ENCODE measurements around the gene ARHGAP19.

The ARHGAP19 gene

GRCh38 chr10:97307866-97308780 lies 15.7 kb upstream of the ARHGAP19 start:
- no peak overlapping the region for H3K4me3 ChIP-seq (ENCODE audit: insufficient read length, low read depth)
- DNase-seq (ENCODE audit: low read depth, low spot score): no peak
- H3K9me3 ChIP-seq (ENCODE audit: insufficient read depth, low read length): no peaks in the 10 kb centered on the region

GRCh38 chr10:97307441-97307840 lies 15.0 kb upstream of the ARHGAP19 start:
- Histone ChIP-seq H3K9me3 (ENCODE audit: insufficient read depth, low read length) (no peaks in the 10 kb centered on the region), H3K9ac (ENCODE audit: insufficient read length, low read depth) (no peak overlapping the region), H3K36me3 (ENCODE audit: insufficient read depth, insufficient read length, low read length) (no peaks in the 10 kb centered on the region), H3K4me1 (ENCODE audit: insufficient read depth, insufficient read length) (no peaks in the 10 kb centered on the region), H3K27me3 (ENCODE audit: insufficient read depth, insufficient read length) (no peaks in the 10 kb centered on the region), H3K4me3 (ENCODE audit: insufficient read length, low read depth) (no peak overlapping the region)
- DNase-seq (ENCODE audit: low read depth, low spot score): no peak
- TF ChIP-seq SUZ12 (IDR thresholded peaks at IDR 0.05; ENCODE audit: extremely low read depth, insufficient read depth, insufficient read length) (no peak), ZNF274 (IDR thresholded peaks at IDR 0.05; ENCODE audit: low read depth, low read length) (no peak), YY1 (IDR thresholded peaks at IDR 0.05; ENCODE audit: insufficient read depth, insufficient read length) (no peak)

More at GRCh38 chr10:97307866-97308780, 15.7 kb upstream of the ARHGAP19 start:
- Histone ChIP-seq H3K4me1 (ENCODE audit: insufficient read depth, insufficient read length) (no peaks in the 10 kb centered on the region), H3K36me3 (ENCODE audit: insufficient read depth, insufficient read length, low read length) (no peaks in the 10 kb centered on the region), H3K9ac (ENCODE audit: insufficient read length, low read depth) (no peak overlapping the region), H3K27me3 (ENCODE audit: insufficient read depth, insufficient read length) (no peaks in the 10 kb centered on the region)
- TF ChIP-seq SUZ12 (IDR thresholded peaks at IDR 0.05; ENCODE audit: extremely low read depth, insufficient read depth, insufficient read length) (no peak), ZNF274 (IDR thresholded peaks at IDR 0.05; ENCODE audit: low read depth, low read length) (no peak), YY1 (IDR thresholded peaks at IDR 0.05; ENCODE audit: insufficient read depth, insufficient read length) (no peak)

GRCh38 chr10:97302088-97302791 lies 9.8 kb upstream of the ARHGAP19 start:
- no peak overlapping the region for H3K9ac ChIP-seq (ENCODE audit: insufficient read length, low read depth)
- DNase-seq (ENCODE audit: low read depth, low spot score): no peak
- H3K9me3 ChIP-seq (ENCODE audit: insufficient read depth, low read length): no peaks in the 10 kb centered on the region
- no peak overlapping the region for H3K4me3 ChIP-seq (ENCODE audit: insufficient read length, low read depth)
- no peaks in the 10 kb centered on the region for H3K36me3 ChIP-seq (ENCODE audit: insufficient read depth, insufficient read length, low read length)
- TF ChIP-seq SUZ12 (IDR thresholded peaks at IDR 0.05; ENCODE audit: extremely low read depth, insufficient read depth, insufficient read length) (no peak), YY1 (IDR thresholded peaks at IDR 0.05; ENCODE audit: insufficient read depth, insufficient read length) (no peak), ZNF274 (IDR thresholded peaks at IDR 0.05; ENCODE audit: low read depth, low read length) (no peak)
- no peaks in the 10 kb centered on the region for H3K4me1 ChIP-seq (ENCODE audit: insufficient read depth, insufficient read length)
- no peaks in the 10 kb centered on the region for H3K27me3 ChIP-seq (ENCODE audit: insufficient read depth, insufficient read length)

GRCh38 chr10:97300980-97301379 lies 8.5 kb upstream of the ARHGAP19 start:
- H3K27me3 ChIP-seq (ENCODE audit: insufficient read depth, insufficient read length): no peaks in the 10 kb centered on the region
- no peak for TF ChIP-seq ZNF274 (IDR thresholded peaks at IDR 0.05; ENCODE audit: low read depth, low read length)
- no peak for TF ChIP-seq YY1 (IDR thresholded peaks at IDR 0.05; ENCODE audit: insufficient read depth, insufficient read length)
- no peak for TF ChIP-seq SUZ12 (IDR thresholded peaks at IDR 0.05; ENCODE audit: extremely low read depth, insufficient read depth, insufficient read length)
- no peaks in the 10 kb centered on the region for H3K4me1 ChIP-seq (ENCODE audit: insufficient read depth, insufficient read length)
- no peaks in the 10 kb centered on the region for H3K36me3 ChIP-seq (ENCODE audit: insufficient read depth, insufficient read length, low read length)
- no peaks in the 10 kb centered on the region for H3K9me3 ChIP-seq (ENCODE audit: insufficient read depth, low read length)
- no peak overlapping the region for H3K4me3 ChIP-seq (ENCODE audit: insufficient read length, low read depth)
- no peak overlapping the region for H3K9ac ChIP-seq (ENCODE audit: insufficient read length, low read depth)
- no peak for DNase-seq (ENCODE audit: low read depth, low spot score)

- no peaks in the 10 kb centered on the region for H3K36me3 ChIP-seq (ENCODE audit: insufficient read depth, insufficient read length, low read length)
- no peaks in the 10 kb centered on the region for H3K9me3 ChIP-seq (ENCODE audit: insufficient read depth, low read length)
- no peak overlapping the region for H3K4me3 ChIP-seq (ENCODE audit: insufficient read length, low read depth)
- DNase-seq (ENCODE audit: low read depth, low spot score): no peak
- TF ChIP-seq ZNF274 (IDR thresholded peaks at IDR 0.05; ENCODE audit: low read depth, low read length): no peak
- TF ChIP-seq YY1 (IDR thresholded peaks at IDR 0.05; ENCODE audit: insufficient read depth, insufficient read length): no peak
- no peak for TF ChIP-seq SUZ12 (IDR thresholded peaks at IDR 0.05; ENCODE audit: extremely low read depth, insufficient read depth, insufficient read length)
- H3K27me3 ChIP-seq (ENCODE audit: insufficient read depth, insufficient read length): no peaks in the 10 kb centered on the region
- H3K4me1 ChIP-seq (ENCODE audit: insufficient read depth, insufficient read length): no peaks in the 10 kb centered on the region
- no peak overlapping the region for H3K9ac ChIP-seq (ENCODE audit: insufficient read length, low read depth)
These were observed 5.8 kb upstream of the ARHGAP19 start for GRCh38 chr10:97298223-97298571.

- H3K9me3 ChIP-seq (ENCODE audit: insufficient read depth, low read length): no peaks in the 10 kb centered on the region
- H3K4me3 ChIP-seq (ENCODE audit: insufficient read length, low read depth): no peak overlapping the region
- no peaks in the 10 kb centered on the region for H3K4me1 ChIP-seq (ENCODE audit: insufficient read depth, insufficient read length)
- no peaks in the 10 kb centered on the region for H3K27me3 ChIP-seq (ENCODE audit: insufficient read depth, insufficient read length)
- no peak overlapping the region for H3K9ac ChIP-seq (ENCODE audit: insufficient read length, low read depth)
- no peak for TF ChIP-seq YY1 (IDR thresholded peaks at IDR 0.05; ENCODE audit: insufficient read depth, insufficient read length)
- no peak for TF ChIP-seq SUZ12 (IDR thresholded peaks at IDR 0.05; ENCODE audit: extremely low read depth, insufficient read depth, insufficient read length)
- TF ChIP-seq ZNF274 (IDR thresholded peaks at IDR 0.05; ENCODE audit: low read depth, low read length): no peak
- no peak for DNase-seq (ENCODE audit: low read depth, low spot score)
- no peaks in the 10 kb centered on the region for H3K36me3 ChIP-seq (ENCODE audit: insufficient read depth, insufficient read length, low read length)
These were observed 5.3 kb upstream of the ARHGAP19 start for GRCh38 chr10:97297556-97298222.

- no peak overlapping the region for H3K9ac ChIP-seq (ENCODE audit: insufficient read length, low read depth)
- H3K27me3 ChIP-seq (ENCODE audit: insufficient read depth, insufficient read length): no peaks in the 10 kb centered on the region
- H3K9me3 ChIP-seq (ENCODE audit: insufficient read depth, low read length): no peaks in the 10 kb centered on the region
- H3K36me3 ChIP-seq (ENCODE audit: insufficient read depth, insufficient read length, low read length): peaks cover 5% of the 10 kb centered on the region
- no peak for DNase-seq (ENCODE audit: low read depth, low spot score)
- H3K4me3 ChIP-seq (ENCODE audit: insufficient read length, low read depth): no peak overlapping the region
- no peaks in the 10 kb centered on the region for H3K4me1 ChIP-seq (ENCODE audit: insufficient read depth, insufficient read length)
- TF ChIP-seq ZNF274 (IDR thresholded peaks at IDR 0.05; ENCODE audit: low read depth, low read length) (no peak), YY1 (IDR thresholded peaks at IDR 0.05; ENCODE audit: insufficient read depth, insufficient read length) (no peak), SUZ12 (IDR thresholded peaks at IDR 0.05; ENCODE audit: extremely low read depth, insufficient read depth, insufficient read length) (no peak)
These were observed 393 bp upstream of the ARHGAP19 start for GRCh38 chr10:97292862-97293198.

All from NT2/D1 (cell line).